MM.1S (cell line): ENCODE results near the gene HSP90AB1.

Experiments used
- DNase-seq: peaks from one replicate; pipeline ENCODE4 v3.0.0-alpha.2; 2015
- H2AFZ ChIP-seq: fragments of 300-600 bp; sonication (generic); 2 replicates; pipeline ENCODE4 v1.6.0; 2016; ENCODE audit warnings: antibody characterized with exemption, low read length
- H3F3A ChIP-seq: fragments of 300-600 bp; sonication (generic); 2 replicates; pipeline ENCODE4 v1.6.1; 2016; ENCODE audit warnings: mild to moderate bottlenecking, antibody characterized with exemption, low read length, moderate library complexity, mixed read lengths; ENCODE audit not compliant: insufficient read depth
- H3K27ac ChIP-seq: fragments of 300-600 bp; sonication (generic); 2 replicates; pipeline ENCODE4 v1.5.1; 2016; ENCODE audit warnings: mild to moderate bottlenecking, low read length
- H3K27me3 ChIP-seq: fragments of 300-600 bp; sonication (generic); replicated peaks from 2 replicates; pipeline ENCODE4 v1.6.0; 2016; ENCODE audit warnings: low read length; ENCODE audit not compliant: insufficient read depth
- H3K36me3 ChIP-seq: fragments of 300-600 bp; sonication (generic); replicated peaks from 2 replicates; pipeline ENCODE4 v1.6.1; 2016; ENCODE audit warnings: mild to moderate bottlenecking, low read length, mixed read lengths; ENCODE audit not compliant: insufficient read depth
- H3K4me1 ChIP-seq: fragments of 300-600 bp; sonication (generic); 2 replicates; pipeline ENCODE4 v1.6.1; 2016; ENCODE audit warnings: low read length, mixed read lengths
- H3K4me2 ChIP-seq: fragments of 300-600 bp; sonication (generic); 2 replicates; pipeline ENCODE4 v1.6.0; 2016; ENCODE audit warnings: low read depth, low read length
- H3K4me3 ChIP-seq: fragments of 300-600 bp; sonication (generic); 2 replicates; pipeline ENCODE4 v1.5.1; 2016; ENCODE audit warnings: low read length, mixed read lengths
- H3K79me2 ChIP-seq: fragments of 300-600 bp; sonication (generic); 2 replicates; pipeline ENCODE4 v1.6.1; 2016; ENCODE audit warnings: mixed run types, low read length, mixed read lengths
- H3K9ac ChIP-seq: fragments of 300-600 bp; sonication (generic); 2 replicates; pipeline ENCODE4 v1.6.1; 2016; ENCODE audit warnings: low read length, mixed read lengths
- H3K9me2 ChIP-seq: fragments of 300-600 bp; sonication (generic); replicated peaks from 2 replicates; pipeline ENCODE4 v1.6.1; 2016; ENCODE audit warnings: mild to moderate bottlenecking, low read length, mixed read lengths; ENCODE audit not compliant: insufficient read depth
- H3K9me3 ChIP-seq: fragments of 300-600 bp; sonication (generic); replicated peaks from 2 replicates; pipeline ENCODE4 v1.6.1; 2016; ENCODE audit warnings: mild to moderate bottlenecking, low read length, mixed read lengths; ENCODE audit not compliant: insufficient read depth
- H4K20me1 ChIP-seq: fragments of 300-600 bp; sonication (generic); 2 replicates; pipeline ENCODE4 v1.6.1; 2016; ENCODE audit warnings: mild to moderate bottlenecking, low read length, moderate library complexity, mixed read lengths; ENCODE audit not compliant: insufficient read depth
- CTCF ChIP-seq: fragments of 300-600 bp; sonication (generic); IDR thresholded peaks from 2 replicates; pipeline ENCODE4 v1.5.1; 2016; ENCODE audit warnings: antibody characterized with exemption, low read length, mixed read lengths
- EZH2 ChIP-seq: fragments of 300-600 bp; sonication (generic); optimal IDR thresholded peaks from 2 replicates; pipeline ENCODE3; 2017; ENCODE audit warnings: low read depth, mild to moderate bottlenecking, antibody characterized with exemption, low read length, mixed read lengths
- EZH2phosphoT487 ChIP-seq: fragments of 300-600 bp; sonication (generic); IDR thresholded peaks from 2 replicates; pipeline ENCODE4 v1.6.1; 2018; ENCODE audit warnings: antibody characterized with exemption, low read length

HSP90AB1 gene

GRCh38 chr6:44222486-44223318, 24.2 kb upstream of the HSP90AB1 start:
- no peaks in the 10 kb centered on the region for H3K27me3 ChIP-seq

GRCh38 chr6:44223319-44224028, 23.4 kb upstream of the HSP90AB1 start, which contains the start of gene SLC29A1:
SLC29A1 (plus strand) TSS chr6:44223595; CDS start chr6:44227314, 3,719 bp downstream.
- Histone ChIP-seq H3K4me1 (peaks cover 27% of the 10 kb centered on the region), H3K27me3 (no peaks in the 10 kb centered on the region), H3K27ac (peak within 1 kb of the TSS; percentile 63; the same call in 1 of the 2 replicates), H3K36me3 (no peaks in the 10 kb centered on the region), H4K20me1 (no peaks in the 10 kb centered on the region), H3F3A (peaks cover 26% of the 10 kb centered on the region), H3K4me2 (peak within 1 kb of the TSS; percentile 94), H3K79me2 (peaks cover 50% of the 10 kb centered on the region), H2AFZ (peak within 1 kb of the TSS; percentile 58), H3K9me2 (no peaks in the 10 kb centered on the region), H3K4me3 (peak within 1 kb of the TSS; percentile 80), H3K9me3 (no peaks in the 10 kb centered on the region), H3K9ac (peak within 1 kb of the TSS; percentile 75)
- DNase-seq, result peak; percentile 85
- TF ChIP-seq EZH2 (no peak), CTCF (no peak), EZH2phosphoT487 (no peak)

More at GRCh38 chr6:44222486-44223318, 24.2 kb upstream of the HSP90AB1 start:
- H3F3A ChIP-seq, result peaks cover 28% of the 10 kb centered on the region
- H4K20me1 ChIP-seq, result no peaks in the 10 kb centered on the region
- peaks cover 34% of the 10 kb centered on the region for H3K4me1 ChIP-seq
- H3K9ac ChIP-seq, result peak overlapping the region; percentile 15; the same call in 1 of the 2 replicates
- H3K9me3 ChIP-seq, result no peaks in the 10 kb centered on the region
- no peaks in the 10 kb centered on the region for H3K9me2 ChIP-seq
- no peaks in the 10 kb centered on the region for H3K36me3 ChIP-seq
- DNase-seq, result peak; percentile 14
- H3K4me2 ChIP-seq, result peak overlapping the region; percentile 78
- TF ChIP-seq CTCF (no peak; the same call in 1 of the 2 replicates), EZH2 (no peak), EZH2phosphoT487 (no peak)
- H3K79me2 ChIP-seq, result peaks cover 45% of the 10 kb centered on the region
- peak overlapping the region; percentile 80 for H3K4me3 ChIP-seq
- H2AFZ ChIP-seq, result peak overlapping the region; percentile 52
- H3K27ac ChIP-seq, result no peak overlapping the region

DNA sequence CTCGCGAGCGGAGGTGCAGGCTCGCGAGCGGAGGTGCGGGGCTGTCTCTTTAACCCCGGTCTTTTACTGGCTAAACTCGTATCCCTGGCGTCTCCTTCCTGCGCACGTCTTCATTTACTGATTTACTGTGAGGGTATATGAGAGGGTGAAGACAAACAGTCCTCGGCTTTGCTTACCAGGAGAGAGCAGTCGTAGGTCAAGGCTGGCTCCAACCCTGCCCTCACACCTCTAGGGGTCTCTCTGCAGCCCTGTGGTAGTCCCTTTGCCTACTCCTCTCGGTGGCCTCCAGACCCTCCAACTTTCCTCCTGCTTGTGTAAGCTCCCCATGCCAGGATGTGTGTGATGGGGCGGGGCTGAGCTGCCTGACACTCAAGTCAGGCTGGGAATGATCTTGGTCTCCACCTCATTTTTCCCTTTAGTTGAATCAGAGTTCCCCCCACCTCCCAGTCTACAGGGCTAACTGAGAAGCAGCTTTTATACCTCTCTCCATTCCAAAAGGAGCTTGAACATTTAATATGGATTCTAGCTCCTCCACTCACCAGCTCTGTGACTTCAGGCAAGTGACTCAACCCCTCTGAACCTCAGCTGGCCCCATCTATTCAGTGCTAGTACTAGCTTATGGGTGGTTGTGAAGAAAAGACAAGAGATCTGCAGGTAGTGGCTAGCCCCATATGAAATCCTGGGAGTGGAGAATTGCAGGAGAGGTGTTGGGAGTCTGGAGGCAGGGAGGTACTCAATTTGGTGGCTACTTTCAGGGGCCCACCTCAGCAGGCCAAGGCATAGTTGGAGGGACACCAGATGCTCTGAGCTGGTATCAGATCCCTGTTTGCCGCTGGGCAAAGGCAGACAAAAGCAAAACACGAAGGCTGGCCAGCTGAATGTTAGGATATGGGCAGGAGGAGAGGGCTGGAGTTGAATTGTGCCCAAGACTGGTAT, 22.6 kb upstream of the HSP90AB1 start:
- peak overlapping the region; percentile 75 for H3K9ac ChIP-seq
- no peaks in the 10 kb centered on the region for H3K36me3 ChIP-seq
- DNase-seq, result peak; percentile 39
- H3K4me3 ChIP-seq, result peak overlapping the region; percentile 80
- H3F3A ChIP-seq, result peaks cover 21% of the 10 kb centered on the region
- peak overlapping the region; percentile 58; the same call in 1 of the 2 replicates for H2AFZ ChIP-seq
- no peaks in the 10 kb centered on the region for H3K9me3 ChIP-seq
- H3K9me2 ChIP-seq, result no peaks in the 10 kb centered on the region
- H4K20me1 ChIP-seq, result no peaks in the 10 kb centered on the region
- peaks cover 25% of the 10 kb centered on the region for H3K4me1 ChIP-seq
- peaks cover 50% of the 10 kb centered on the region for H3K79me2 ChIP-seq
- H3K27me3 ChIP-seq, result no peaks in the 10 kb centered on the region
- H3K27ac ChIP-seq, result peak overlapping the region; percentile 63; the same call in 1 of the 2 replicates
- H3K4me2 ChIP-seq, result peak overlapping the region; percentile 94
- TF ChIP-seq CTCF (peak; percentile 9), EZH2phosphoT487 (no peak)
